Gastroesophageal sphincter (tissue), 4 donors: ENCODE results near the gene CXCL5. TPM values are rescaled to one million over a fixed set of nuclear protein-coding genes. Genes with fewer than 3 reads are reported as not detected.

Experiments
- ATAC-seq: fragments of 150-250 bp; one replicate; pipeline ENCODE4 v1.9.1; 2016; ENCODE audit warnings: mild to moderate bottlenecking, moderate library complexity
- H3K27ac ChIP-seq, 4 donors: fragments of 200-600 bp; sonication (generic) in 3 of 4; 1 replicate in 3 of 4; 2 replicates in 1 of 4; pipeline ENCODE4 v1.5.1; 2016 to 2019
- H3K27me3 ChIP-seq: fragments of 200-600 bp; sonication (generic); one replicate; pipeline ENCODE4 v1.5.1; 2019
- H3K36me3 ChIP-seq, 2 donors: fragments of 200-600 bp; sonication (generic); one replicate each; pipeline ENCODE4 v1.5.1; 2019; ENCODE audit warnings: control low read depth in 1 of 2
- H3K4me1 ChIP-seq, 3 donors: fragments of 200-600 bp; sonication (generic); 1 replicate in 2 of 3; 2 replicates in 1 of 3; pipeline ENCODE4 v1.5.1; 2016 to 2019; ENCODE audit warnings: control low read depth in 2 of 3
- H3K4me3 ChIP-seq, 2 donors: fragments of 200-600 bp; sonication (generic); one replicate each; pipeline ENCODE4 v1.5.1; 2019; ENCODE audit warnings: mild to moderate bottlenecking in 1 of 2, moderate library complexity in 1 of 2
- H3K9me3 ChIP-seq, 3 donors: fragments of 200-600 bp; sonication (generic); one replicate each; pipeline ENCODE4 v1.5.1; 2017 to 2019; ENCODE audit warnings: control low read depth in 2 of 3
- EP300 ChIP-seq: sonication (generic); formaldehyde crosslinking; IDR thresholded peaks from one replicate; pipeline ENCODE4 v1.6.1; 2017; ENCODE audit warnings: antibody characterized with exemption, mild to moderate bottlenecking
- POLR2A ChIP-seq, 2 donors: fragments of 450-650 bp; IDR thresholded peaks; one replicate each; pipeline ENCODE4 v1.6.1; 2017; ENCODE audit warnings: antibody characterized with exemption in 2 of 2, mild to moderate bottlenecking in 2 of 2, moderate library complexity in 1 of 2
- POLR2AphosphoS5 ChIP-seq: sonication (generic); formaldehyde crosslinking; IDR thresholded peaks from one replicate; pipeline ENCODE4 v1.6.1; 2017; ENCODE audit warnings: antibody characterized with exemption
- WGBS, 2 donors: methylation state at CpG; one replicate each; pipeline ENCODE4 v1.1.5; 2018; ENCODE audit warnings: low coverage in 1 of 2; 5-methylcytosine and 5-hydroxymethylcytosine counted together
- total RNA-seq, 4 donors: library from RNA; depleted of rRNA; stranded (reverse); fragments of >200 nt; gene quantifications; one replicate each; pipeline ENCODE4 v1.1.0, GENCODE V29; 2016
- TF ChIP-seq, protein P1 (sequence below), 4 experiments: fragments of 200-600 bp in 2 of 4; fragments of 450-650 bp in 2 of 4; sonication (generic) in 1 of 4; IDR thresholded peaks; one replicate each; pipeline ENCODE4 v1.5.1; 2017 to 2019; ENCODE audit warnings: antibody characterized with exemption in 4 of 4, mild to moderate bottlenecking in 2 of 4, moderate library complexity in 2 of 4

The CXCL5 gene
- total RNA-seq = 1 to 10 TPM in 1 of 4 donors, under 1 TPM in 2, not detected in 1; 0.19 to 1.3 (median 0.42) TPM

GRCh38 chr4:73998040-73999011, at the start of gene CXCL5:
Gene CXCL5 (minus strand): TSS chr4:73998677. CDS start chr4:73998581, 96 bp downstream.
- peaks cover 10% of the 10 kb centered on the region for H3K27me3 ChIP-seq
- TF ChIP-seq, protein P1, sequence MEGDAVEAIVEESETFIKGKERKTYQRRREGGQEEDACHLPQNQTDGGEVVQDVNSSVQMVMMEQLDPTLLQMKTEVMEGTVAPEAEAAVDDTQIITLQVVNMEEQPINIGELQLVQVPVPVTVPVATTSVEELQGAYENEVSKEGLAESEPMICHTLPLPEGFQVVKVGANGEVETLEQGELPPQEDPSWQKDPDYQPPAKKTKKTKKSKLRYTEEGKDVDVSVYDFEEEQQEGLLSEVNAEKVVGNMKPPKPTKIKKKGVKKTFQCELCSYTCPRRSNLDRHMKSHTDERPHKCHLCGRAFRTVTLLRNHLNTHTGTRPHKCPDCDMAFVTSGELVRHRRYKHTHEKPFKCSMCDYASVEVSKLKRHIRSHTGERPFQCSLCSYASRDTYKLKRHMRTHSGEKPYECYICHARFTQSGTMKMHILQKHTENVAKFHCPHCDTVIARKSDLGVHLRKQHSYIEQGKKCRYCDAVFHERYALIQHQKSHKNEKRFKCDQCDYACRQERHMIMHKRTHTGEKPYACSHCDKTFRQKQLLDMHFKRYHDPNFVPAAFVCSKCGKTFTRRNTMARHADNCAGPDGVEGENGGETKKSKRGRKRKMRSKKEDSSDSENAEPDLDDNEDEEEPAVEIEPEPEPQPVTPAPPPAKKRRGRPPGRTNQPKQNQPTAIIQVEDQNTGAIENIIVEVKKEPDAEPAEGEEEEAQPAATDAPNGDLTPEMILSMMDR (IDR thresholded peaks at IDR 0.05) = no peak
- TF ChIP-seq POLR2A (IDR thresholded peaks at IDR 0.05) (no peak), EP300 (no peak), POLR2AphosphoS5 (no peak)
- no peaks in the 10 kb centered on the region for H3K36me3 ChIP-seq
- 23 to 44% methylated on average over 3 to 20 of the region's 46 CpGs for WGBS, 2 donors
- no peaks in the 10 kb centered on the region for H3K9me3 ChIP-seq
- peaks cover 0 to 6% (median 0%) of the 10 kb centered on the region in 3 donors for H3K4me1 ChIP-seq
- peak within 1 kb of the TSS in 1 of 2 donors; percentile 31 for H3K4me3 ChIP-seq
- H3K27ac ChIP-seq = no peak within 1 kb of the TSS
- ATAC-seq = no peak

DNA sequence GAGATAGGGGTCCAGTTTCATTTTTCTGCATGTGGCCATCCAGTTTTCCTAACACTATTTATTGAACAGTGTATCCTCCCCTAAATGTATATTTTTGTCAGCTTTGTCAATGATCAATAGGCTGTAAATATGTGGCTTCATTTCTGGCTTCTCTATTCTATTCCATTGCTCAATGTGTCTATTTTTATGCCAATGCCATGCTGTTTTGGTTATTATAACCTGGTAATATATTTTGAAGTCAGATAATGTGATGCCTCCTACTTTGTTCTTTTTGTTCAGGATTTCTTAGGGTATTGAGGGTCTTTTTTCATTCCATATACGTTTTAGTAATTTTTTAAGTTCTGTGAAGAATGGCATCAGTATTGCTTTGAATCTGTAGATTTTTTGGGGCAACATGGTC, 48.7 kb upstream of the CXCL5 start:
- peaks cover 0 to 11% (median 0%) of the 10 kb centered on the region in 3 donors for H3K9me3 ChIP-seq
- H3K36me3 ChIP-seq = no peaks in the 10 kb centered on the region
- H3K27ac ChIP-seq = no peak overlapping the region
- no peak for TF ChIP-seq POLR2AphosphoS5
- no peak for TF ChIP-seq POLR2A (IDR thresholded peaks at IDR 0.05)
- TF ChIP-seq, protein P1 (IDR thresholded peaks at IDR 0.05) = no peak
- no peak for TF ChIP-seq EP300
- WGBS, 2 donors = 57 to 86% methylated on average over 1 of the region's 1 CpG
- H3K27me3 ChIP-seq = no peaks in the 10 kb centered on the region
- no peak for ATAC-seq
- no peak overlapping the region for H3K4me3 ChIP-seq
- H3K4me1 ChIP-seq = no peaks in the 10 kb centered on the region

DNA sequence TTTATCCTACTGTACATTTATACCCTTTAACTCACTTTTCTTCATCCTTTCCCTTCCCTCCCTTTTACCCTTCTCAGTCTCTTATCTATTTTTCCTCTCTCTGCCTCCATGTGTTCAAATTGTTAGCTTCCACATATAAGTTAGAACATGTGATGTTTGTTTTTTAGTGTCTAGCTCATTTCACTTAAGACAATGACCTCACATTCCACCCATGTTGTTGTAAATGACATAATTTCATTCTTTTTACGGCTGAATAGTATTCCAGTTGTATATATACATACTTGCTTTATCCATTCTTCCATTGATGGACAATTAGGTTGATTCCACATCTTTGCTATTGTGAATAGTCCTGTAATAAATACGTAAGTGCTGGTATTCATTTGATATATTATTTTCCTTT, 47.3 kb upstream of the CXCL5 start:
- Histone ChIP-seq H3K4me3 (no peak overlapping the region), H3K4me1 (no peaks in the 10 kb centered on the region), H3K27ac (no peak overlapping the region), H3K36me3 (no peaks in the 10 kb centered on the region), H3K27me3 (no peaks in the 10 kb centered on the region), H3K9me3 (peaks cover 0 to 11% (median 0%) of the 10 kb centered on the region in 3 donors)
- no peak for TF ChIP-seq POLR2AphosphoS5
- no peak for TF ChIP-seq POLR2A (IDR thresholded peaks at IDR 0.05)
- no peak for ATAC-seq
- 88 to 89% methylated on average over 2 of the region's 2 CpGs for WGBS, 2 donors

- H3K27ac ChIP-seq = no peak overlapping the region
- no peak for ATAC-seq
- TF ChIP-seq POLR2A (IDR thresholded peaks at IDR 0.05) = no peak
- TF ChIP-seq EP300 = no peak
- no peak for TF ChIP-seq POLR2AphosphoS5
- TF ChIP-seq, protein P1 (IDR thresholded peaks at IDR 0.05) = no peak
- WGBS, 2 donors = 69 to 78% methylated on average over 3 of the region's 3 CpGs
- H3K4me1 ChIP-seq = no peaks in the 10 kb centered on the region
- H3K36me3 ChIP-seq = no peaks in the 10 kb centered on the region
- peaks cover 0 to 11% (median 0%) of the 10 kb centered on the region in 3 donors for H3K9me3 ChIP-seq
- no peaks in the 10 kb centered on the region for H3K27me3 ChIP-seq
- H3K4me3 ChIP-seq = no peak overlapping the region
Measured at GRCh38 chr4:74045247-74045646, 46.8 kb upstream of the CXCL5 start.

DNA sequence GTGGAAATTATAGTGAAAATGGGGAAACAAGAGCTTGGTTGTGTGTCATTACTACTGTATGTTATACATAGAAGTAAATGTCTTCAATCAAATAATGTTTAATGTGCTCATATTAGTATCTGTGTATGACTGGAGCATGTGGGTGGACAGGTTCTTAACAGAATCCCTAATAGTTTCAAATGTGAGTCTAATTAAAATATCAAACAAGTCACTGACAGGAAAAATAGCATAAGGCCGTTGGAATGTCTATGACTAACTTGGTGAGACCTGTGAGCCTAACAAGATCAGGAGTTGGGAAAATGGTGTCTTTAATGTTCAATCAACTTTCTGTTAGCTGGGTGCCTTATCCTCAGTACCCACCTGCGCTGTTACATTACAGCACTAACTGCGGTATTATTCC, 46.2 kb upstream of the CXCL5 start:
- Histone ChIP-seq H3K9me3 (peaks cover 0 to 11% (median 0%) of the 10 kb centered on the region in 3 donors), H3K36me3 (no peaks in the 10 kb centered on the region), H3K4me1 (peaks cover 0 to 4% (median 0%) of the 10 kb centered on the region in 3 donors), H3K4me3 (no peak overlapping the region), H3K27me3 (no peaks in the 10 kb centered on the region), H3K27ac (no peak overlapping the region)
- no peak for ATAC-seq
- TF ChIP-seq, protein P1 (IDR thresholded peaks at IDR 0.05) = no peak
- TF ChIP-seq POLR2AphosphoS5 = no peak
- no peak for TF ChIP-seq POLR2A (IDR thresholded peaks at IDR 0.05)
- no peak for TF ChIP-seq EP300
- 77 to 81% methylated on average over 3 of the region's 3 CpGs for WGBS, 2 donors
